CD4-positive, alpha-beta T cell (primary cell): Measurements from ENCODE around the gene NOS1AP. TPM values are rescaled to one million over a fixed set of nuclear protein-coding genes. Genes with fewer than 3 reads are reported as not detected.
"Not testable (repeated sequence)": the region's sequence is repeated elsewhere in the genome, so short reads cannot be mapped to it uniquely, and the experiment has no call there.

ENCODE experiments used
- ATAC-seq: fragments of 200-7000 bp; cut with Tn5 transposase; one replicate; pipeline ENCODE4 v1.10.0; 2022; ENCODE audit warnings: mild to moderate bottlenecking; ENCODE audit not compliant: poor library complexity
- CTCF ChIA-PET: fragments of 350-600 bp; sonication (Branson Sonifier 250); formaldehyde crosslinking; loops from one replicate; lab custom pipeline; 2021; ENCODE audit warnings: antibody characterized with exemption, inconsistent platforms; lab: Charles Lee
- POLR2A ChIA-PET: fragments of 350-600 bp; sonication (Branson Sonifier 250); formaldehyde crosslinking; loops from one replicate; lab custom pipeline; 2021; ENCODE audit warnings: antibody characterized with exemption, inconsistent platforms; lab: Charles Lee
- DNase-seq, 14 experiments: peaks; one replicate each; pipeline ENCODE4 v3.0.0-alpha.2; 2013 to 2020; ENCODE audit warnings: mixed read lengths in 2 of 14
- H3K27ac ChIP-seq, 2 donors: one replicate each; pipeline versions ENCODE4 v1.5.1 to v1.7.0; 2013; ENCODE audit warnings: low read length in 2 of 2, low read depth in 1 of 2, mild to moderate bottlenecking in 1 of 2
- H3K27me3 ChIP-seq, 2 experiments: 1 replicate in 1 of 2; 2 replicates in 1 of 2; pipeline versions ENCODE4 v1.6.1 to v1.7.0; 2013; ENCODE audit warnings: low read length in 2 of 2, control low read depth in 1 of 2, mild to moderate bottlenecking in 1 of 2, moderate library complexity in 1 of 2; ENCODE audit not compliant: insufficient read depth in 2 of 2, control insufficient read depth in 1 of 2
- H3K36me3 ChIP-seq: one replicate; pipeline ENCODE4 v1.6.1; 2013; ENCODE audit warnings: low read length, control low read depth; ENCODE audit not compliant: insufficient read depth
- H3K4me1 ChIP-seq: one replicate; pipeline ENCODE4 v1.6.1; 2013; ENCODE audit warnings: low read length, control low read depth; ENCODE audit not compliant: insufficient read depth
- H3K4me3 ChIP-seq: one replicate; pipeline ENCODE4 v1.5.1; 2013; ENCODE audit warnings: mild to moderate bottlenecking, low read length, moderate library complexity
- H3K9me3 ChIP-seq, 2 experiments: 1 replicate in 1 of 2; 2 replicates in 1 of 2; pipeline versions ENCODE4 v1.6.1 to v1.7.0; 2013; ENCODE audit warnings: low read length in 2 of 2, mild to moderate bottlenecking in 2 of 2, control low read depth in 1 of 2, moderate library complexity in 1 of 2; ENCODE audit not compliant: control insufficient read depth in 1 of 2, insufficient read depth in 1 of 2
- H3K27ac Mint-ChIP-seq: one replicate; pipeline ENCODE4 v1.8.0; 2020; ENCODE audit warnings: mixed read lengths
- H3K27me3 Mint-ChIP-seq: one replicate; pipeline ENCODE4 v1.8.0; 2021; ENCODE audit warnings: mixed read lengths
- H3K36me3 Mint-ChIP-seq: one replicate; pipeline ENCODE4 v1.8.0; 2021; ENCODE audit warnings: low read depth, mixed read lengths
- H3K4me1 Mint-ChIP-seq: one replicate; pipeline ENCODE4 v1.8.0; 2021; ENCODE audit warnings: low read depth, mixed read lengths
- H3K4me3 Mint-ChIP-seq: one replicate; pipeline ENCODE4 v1.8.0; 2020; ENCODE audit warnings: mild to moderate bottlenecking, mixed read lengths
- H3K9me3 Mint-ChIP-seq: one replicate; pipeline ENCODE4 v1.8.0; 2020; ENCODE audit warnings: mixed read lengths
- intact Hi-C, 2 experiments: fragments of 100-400 bp; cut with DNase I in 1 of 2; cut with micrococcal nuclease in 1 of 2; formaldehyde crosslinking; loops; one replicate each; pipeline versions ENCODE4 v1.15.1 to v1.9.0; 2023 to 2025; cut with DNase I, micrococcal nuclease
- total RNA-seq, 174 experiments: library from RNA in 2 of 174; stranded (reverse) in 2 of 174; gene quantifications; one replicate each; pipeline ENCODE4 v1.2.3 and lab custom pipeline; 2021 to 2026
- TF ChIP-seq, protein P1 (sequence below): fragments of 200-600 bp; IDR thresholded peaks from one replicate; pipeline ENCODE4 v1.8.0; 2022; ENCODE audit warnings: antibody characterized with exemption, mild to moderate bottlenecking

The NOS1AP gene
- total RNA-seq, 2 experiments from 2014 or later = not detected

GRCh38 chr1:162197041-162197531 lies 127.6 kb downstream of the NOS1AP start:
- H3K9me3 ChIP-seq = no peaks in the 10 kb centered on the region
- ChIA-PET CTCF (no interaction called here), POLR2A (no interaction called here)
- DNase-seq (no peak), ATAC-seq (no peak)
- H3K27me3 Mint-ChIP-seq = peaks cover 36% of the 10 kb centered on the region
- TF ChIP-seq, protein P1, sequence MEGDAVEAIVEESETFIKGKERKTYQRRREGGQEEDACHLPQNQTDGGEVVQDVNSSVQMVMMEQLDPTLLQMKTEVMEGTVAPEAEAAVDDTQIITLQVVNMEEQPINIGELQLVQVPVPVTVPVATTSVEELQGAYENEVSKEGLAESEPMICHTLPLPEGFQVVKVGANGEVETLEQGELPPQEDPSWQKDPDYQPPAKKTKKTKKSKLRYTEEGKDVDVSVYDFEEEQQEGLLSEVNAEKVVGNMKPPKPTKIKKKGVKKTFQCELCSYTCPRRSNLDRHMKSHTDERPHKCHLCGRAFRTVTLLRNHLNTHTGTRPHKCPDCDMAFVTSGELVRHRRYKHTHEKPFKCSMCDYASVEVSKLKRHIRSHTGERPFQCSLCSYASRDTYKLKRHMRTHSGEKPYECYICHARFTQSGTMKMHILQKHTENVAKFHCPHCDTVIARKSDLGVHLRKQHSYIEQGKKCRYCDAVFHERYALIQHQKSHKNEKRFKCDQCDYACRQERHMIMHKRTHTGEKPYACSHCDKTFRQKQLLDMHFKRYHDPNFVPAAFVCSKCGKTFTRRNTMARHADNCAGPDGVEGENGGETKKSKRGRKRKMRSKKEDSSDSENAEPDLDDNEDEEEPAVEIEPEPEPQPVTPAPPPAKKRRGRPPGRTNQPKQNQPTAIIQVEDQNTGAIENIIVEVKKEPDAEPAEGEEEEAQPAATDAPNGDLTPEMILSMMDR = no peak
- no peak overlapping the region for H3K4me3 Mint-ChIP-seq
- H3K9me3 Mint-ChIP-seq = no peaks in the 10 kb centered on the region
- no peak overlapping the region for H3K27ac ChIP-seq
- no peak overlapping the region for H3K4me3 ChIP-seq
- no peaks in the 10 kb centered on the region for H3K4me1 Mint-ChIP-seq
- peaks cover 8 to 9% of the 10 kb centered on the region in 2 experiments for H3K27me3 ChIP-seq
- H3K4me1 ChIP-seq = no peaks in the 10 kb centered on the region
- no peaks in the 10 kb centered on the region for H3K36me3 ChIP-seq
- no peaks in the 10 kb centered on the region for H3K36me3 Mint-ChIP-seq
- no peak overlapping the region for H3K27ac Mint-ChIP-seq
- intact Hi-C loops = no loop called here

DNA sequence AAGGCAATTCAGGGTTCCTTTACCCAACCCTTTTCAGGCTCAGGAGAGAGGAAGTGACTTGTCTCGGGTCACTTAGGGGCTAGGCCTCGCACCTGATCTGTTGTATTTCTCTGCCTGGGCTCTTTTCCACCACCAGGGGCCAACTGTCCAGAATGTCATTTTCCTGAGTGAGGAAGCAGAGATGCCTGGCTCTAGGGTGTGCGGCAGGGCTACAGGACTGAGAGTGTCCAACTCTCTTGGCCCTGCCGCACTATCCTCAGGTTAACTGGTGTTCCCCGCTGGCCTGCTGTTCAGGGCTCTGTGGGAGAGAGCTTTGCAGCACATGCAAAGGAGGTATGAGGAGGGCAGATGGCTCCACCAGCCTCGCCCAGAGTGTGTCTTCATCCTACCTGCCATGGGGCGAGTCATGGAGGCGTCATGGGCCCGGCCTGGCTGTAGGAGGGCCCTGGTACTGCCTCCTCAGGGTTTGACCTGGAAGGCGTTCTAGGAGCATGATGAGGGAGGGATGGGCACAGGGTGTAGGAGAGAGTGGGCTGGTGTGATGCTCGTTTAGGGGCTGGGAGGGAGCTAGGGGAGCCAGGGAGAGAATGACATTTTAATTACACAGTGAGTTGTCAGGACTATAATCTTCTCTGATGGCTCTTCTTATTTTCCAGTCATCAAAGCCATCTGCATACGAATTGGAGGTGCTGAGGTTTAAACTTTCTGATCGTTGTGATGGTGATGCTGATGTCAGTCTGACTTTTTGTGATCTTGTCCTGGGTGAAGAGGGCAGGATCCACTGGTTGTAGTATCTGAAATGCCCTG lies 128.3 kb downstream of the NOS1AP start:
- Histone ChIP-seq H3K27ac (no peak overlapping the region), H3K36me3 (no peaks in the 10 kb centered on the region), H3K27me3 (peaks cover 8 to 9% of the 10 kb centered on the region in 2 experiments), H3K9me3 (no peaks in the 10 kb centered on the region), H3K4me3 (no peak overlapping the region), H3K4me1 (no peaks in the 10 kb centered on the region)
- Mint-ChIP-seq H3K27ac (no peak overlapping the region), H3K4me3 (no peak overlapping the region), H3K27me3 (peaks cover 39% of the 10 kb centered on the region), H3K4me1 (no peaks in the 10 kb centered on the region), H3K36me3 (no peaks in the 10 kb centered on the region), H3K9me3 (no peaks in the 10 kb centered on the region)
- ATAC-seq (no peak), DNase-seq (no peak)
- intact Hi-C loops = no loop called here
- TF ChIP-seq, protein P1 = no peak
- CTCF ChIA-PET = no interaction called here
- POLR2A ChIA-PET = no interaction called here

DNA sequence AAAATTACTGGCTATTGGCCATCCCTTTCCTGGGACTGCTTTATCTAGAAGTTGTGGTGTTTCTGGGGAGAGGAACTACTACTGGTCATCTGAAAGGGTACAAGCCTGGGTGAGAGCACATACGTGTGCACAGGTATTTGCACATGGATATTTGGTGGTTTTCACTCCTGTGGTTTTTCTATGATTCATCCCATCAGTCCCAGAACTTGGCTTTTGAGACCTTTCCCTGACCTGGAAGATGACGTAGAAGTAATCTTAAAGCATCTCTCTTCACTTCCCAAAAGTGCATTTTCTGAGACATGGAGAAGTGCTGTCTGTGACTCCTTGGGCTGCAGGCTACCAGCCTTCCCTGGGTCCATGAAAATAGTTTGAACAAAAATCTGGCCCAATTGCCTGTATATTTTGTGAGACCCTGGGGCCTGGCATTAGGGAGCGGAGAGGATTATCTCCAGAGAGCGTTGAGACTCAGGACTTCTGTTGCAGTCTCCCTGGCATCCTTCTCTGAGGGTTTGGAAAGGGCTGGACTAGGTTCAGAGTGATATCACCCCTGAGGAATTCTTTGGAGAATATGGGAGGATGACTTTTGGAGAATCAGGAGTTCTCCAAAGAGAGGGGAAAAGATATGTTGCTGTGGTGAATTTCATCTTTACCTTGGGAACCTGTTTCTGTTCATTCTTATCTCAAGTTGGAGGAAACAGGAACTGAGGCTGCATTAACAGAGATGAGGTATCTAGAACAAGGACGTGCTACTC lies 130.8 kb downstream of the NOS1AP start:
- no peaks in the 10 kb centered on the region for H3K4me1 Mint-ChIP-seq
- intact Hi-C loops = no loop called here
- no peak overlapping the region for H3K4me3 Mint-ChIP-seq
- no peak for ATAC-seq
- H3K36me3 Mint-ChIP-seq = no peaks in the 10 kb centered on the region
- CTCF ChIA-PET = no interaction called here
- TF ChIP-seq, protein P1 = no peak
- no peaks in the 10 kb centered on the region for H3K4me1 ChIP-seq
- peaks cover 0 to 6% of the 10 kb centered on the region in 2 experiments for H3K27me3 ChIP-seq
- H3K36me3 ChIP-seq = no peaks in the 10 kb centered on the region
- H3K27ac ChIP-seq = no peak overlapping the region
- no peak overlapping the region for H3K27ac Mint-ChIP-seq
- H3K27me3 Mint-ChIP-seq = peaks cover 55% of the 10 kb centered on the region
- POLR2A ChIA-PET = no interaction called here
- no peaks in the 10 kb centered on the region for H3K9me3 ChIP-seq
- H3K9me3 Mint-ChIP-seq = no peaks in the 10 kb centered on the region
- H3K4me3 ChIP-seq = no peak overlapping the region
- no peak for DNase-seq

DNA sequence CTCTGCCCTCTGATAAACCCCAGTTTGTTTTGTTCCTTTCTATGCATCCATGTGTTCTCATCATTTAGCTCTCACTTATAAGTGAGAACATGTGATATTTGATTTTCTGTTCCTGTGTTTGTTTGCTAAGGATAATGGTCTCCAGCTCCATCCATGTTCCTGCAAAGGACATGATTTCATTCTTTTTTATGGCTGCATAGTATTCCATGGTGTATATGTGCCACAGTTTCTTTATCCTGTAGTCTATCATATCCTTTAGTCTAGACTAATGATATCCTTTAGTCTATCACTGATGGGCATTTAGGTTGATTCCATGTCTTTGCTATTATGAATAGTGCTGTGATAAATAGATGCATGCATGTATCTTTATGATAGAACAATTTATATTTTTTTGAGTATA lies 131.6 kb downstream of the NOS1AP start:
- DNase-seq, H3K36me3 Mint-ChIP-seq, H3K4me1 ChIP-seq, POLR2A ChIA-PET, ATAC-seq, H3K27ac Mint-ChIP-seq, H3K36me3 ChIP-seq, H3K4me3 Mint-ChIP-seq, H3K9me3 ChIP-seq, H3K27ac ChIP-seq, H3K9me3 Mint-ChIP-seq, H3K4me1 Mint-ChIP-seq, H3K27me3 ChIP-seq, H3K4me3 ChIP-seq, intact Hi-C loops, CTCF ChIA-PET: not testable (repeated sequence)
- H3K27me3 Mint-ChIP-seq = peaks cover 57% of the 10 kb centered on the region
